H54 (cell line): ENCODE measurements around the gene LRAT.

Experiments
- DNase-seq: peaks from one replicate; pipeline ENCODE4 v3.0.0; 2011; ENCODE audit warnings: low spot score, mixed read lengths; ENCODE audit not compliant: insufficient read length
- FAIRE-seq: peaks from 3 replicates; lab custom pipeline; 2011; peaks lifted over from hg19 to GRCh38; lab: Jason Lieb, UNC
- POLR2A ChIP-seq: IDR thresholded peaks from 2 replicates; pipeline ENCODE4 v1.6.1; 2011; ENCODE audit warnings: low read depth, mild to moderate bottlenecking, low read length

LRAT gene

GRCh38 chr4:154738426-154738825 is 5.4 kb upstream of the LRAT start:
- DNase-seq: no peak
- FAIRE-seq: no peak
- no peak for TF ChIP-seq POLR2A

GRCh38 chr4:154739111-154739510 is 4.7 kb upstream of the LRAT start:
- DNase-seq (no peak), FAIRE-seq (no peak)
- TF ChIP-seq POLR2A: no peak

DNA sequence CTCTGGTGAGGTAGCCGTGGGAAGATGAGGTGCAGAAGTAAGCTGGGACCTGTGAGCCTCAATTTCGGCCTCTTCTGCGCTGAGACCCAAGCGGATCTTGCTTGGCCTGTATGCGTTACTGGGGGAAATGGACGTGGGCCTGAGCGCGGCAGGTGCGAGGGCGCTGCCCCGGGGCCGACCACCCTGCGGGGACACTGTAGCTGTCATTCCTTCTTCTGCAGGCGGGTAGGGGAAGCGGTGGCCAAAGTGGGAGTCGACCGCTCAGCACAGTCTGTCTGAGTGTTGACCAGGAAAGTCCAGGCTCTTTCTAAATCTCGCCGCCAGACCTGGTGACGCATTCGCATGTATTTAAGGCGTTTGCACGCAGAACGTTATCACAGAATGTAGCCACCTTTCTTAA is 3.3 kb upstream of the LRAT start:
- DNase-seq: no peak
- TF ChIP-seq POLR2A: no peak
- no peak for FAIRE-seq

DNA sequence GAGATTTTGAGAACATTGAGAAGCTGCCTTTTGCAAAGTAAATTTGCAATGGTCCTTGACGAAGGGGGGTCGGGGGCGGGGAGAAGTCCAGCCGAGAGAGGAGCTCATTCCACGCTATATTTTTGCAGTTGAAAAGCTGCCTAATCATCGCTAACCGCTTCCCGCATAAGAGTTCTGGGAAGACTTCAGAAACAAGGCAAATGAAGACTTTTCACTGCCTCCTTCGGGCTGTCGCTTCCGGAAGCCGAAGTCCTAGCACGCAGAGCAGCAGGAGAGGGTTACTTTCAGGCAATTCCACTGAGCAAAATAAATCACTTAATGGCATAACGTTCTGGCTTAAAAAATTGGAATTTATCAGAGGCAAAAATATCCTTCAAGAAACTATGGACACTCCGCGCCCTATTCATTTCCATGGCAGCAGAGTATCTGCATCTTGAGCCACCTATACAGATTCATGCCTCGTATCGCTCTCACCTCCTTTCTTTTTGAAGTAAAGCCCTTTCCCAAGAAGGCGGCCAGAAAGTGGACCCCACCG is 2.6 kb upstream of the LRAT start:
- DNase-seq (no peak), FAIRE-seq (no peak)
- no peak for TF ChIP-seq POLR2A

- DNase-seq: no peak
- no peak for FAIRE-seq
- TF ChIP-seq POLR2A: no peak
Observed at GRCh38 chr4:154741922-154742850, 1.6 kb upstream of the LRAT start.

- no peak for FAIRE-seq
- DNase-seq: no peak
- TF ChIP-seq POLR2A: no peak
Observed at GRCh38 chr4:154744341-154744926, 634 bp downstream of the LRAT start.

DNA sequence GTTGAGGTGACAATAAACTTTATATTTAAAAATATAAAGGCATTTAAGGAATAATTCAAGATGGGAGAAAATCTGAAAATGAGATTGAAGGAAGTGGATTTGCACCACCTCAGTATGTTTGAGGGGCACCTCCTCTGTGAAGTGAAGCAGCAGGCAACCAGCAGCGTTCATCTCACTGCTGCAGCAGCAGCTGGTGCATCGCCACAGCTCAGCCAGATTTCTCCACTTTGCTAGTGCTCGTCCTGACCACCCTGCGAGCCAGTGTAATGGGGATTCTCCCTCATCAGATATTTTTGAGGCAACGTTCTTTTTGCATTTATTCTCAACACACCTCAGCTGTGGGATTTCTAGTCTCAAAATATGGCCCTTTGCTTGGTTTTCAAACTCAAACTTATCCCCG is 13.9 kb downstream of the LRAT start:
- no peak for TF ChIP-seq POLR2A
- FAIRE-seq (no peak), DNase-seq (no peak)

GRCh38 chr4:154760895-154761294 is 17.1 kb downstream of the LRAT start:
- DNase-seq (no peak), FAIRE-seq (no peak)
- TF ChIP-seq POLR2A: no peak

GRCh38 chr4:154778264-154778663 is 34.5 kb downstream of the LRAT start:
- no peak for DNase-seq
- FAIRE-seq: no peak
- TF ChIP-seq POLR2A: no peak

DNA sequence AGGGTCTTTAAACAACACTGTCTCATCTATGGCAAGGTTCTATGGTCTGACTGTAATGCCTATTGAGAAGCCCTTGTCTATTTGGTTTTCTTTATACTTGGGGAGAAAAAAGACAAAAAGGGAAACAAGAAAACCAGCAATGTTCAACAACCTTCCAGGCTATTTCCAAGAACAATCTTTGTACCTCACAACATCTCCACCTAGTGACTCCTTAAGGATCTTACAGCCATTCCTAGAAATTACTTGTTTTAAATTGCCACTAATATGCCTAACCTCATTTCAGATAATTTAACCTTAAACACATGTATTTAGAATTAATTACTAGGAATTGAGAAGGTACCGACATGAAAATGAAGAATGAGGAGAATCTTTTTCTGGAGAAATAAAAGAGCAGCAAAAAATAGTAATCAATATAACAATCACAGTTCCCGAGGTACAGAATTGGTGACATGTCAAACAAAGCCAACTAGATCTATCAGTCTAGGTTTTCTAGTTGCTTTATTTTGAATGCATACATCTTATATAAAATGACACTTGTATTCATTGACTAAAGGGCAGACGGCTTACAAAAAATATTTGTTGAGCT is 35.7 kb downstream of the LRAT start:
- DNase-seq (no peak), FAIRE-seq (no peak)
- TF ChIP-seq POLR2A: no peak

- no peak for TF ChIP-seq POLR2A
- DNase-seq: no peak
- no peak for FAIRE-seq
Observed at GRCh38 chr4:154781126-154781982, 37.6 kb downstream of the LRAT start, which contains the start of gene RBM46. Gene RBM46, plus strand, starts transcription at chr4:154781272. Its CDS starts 15,481 bp downstream, at chr4:154796753.

DNA sequence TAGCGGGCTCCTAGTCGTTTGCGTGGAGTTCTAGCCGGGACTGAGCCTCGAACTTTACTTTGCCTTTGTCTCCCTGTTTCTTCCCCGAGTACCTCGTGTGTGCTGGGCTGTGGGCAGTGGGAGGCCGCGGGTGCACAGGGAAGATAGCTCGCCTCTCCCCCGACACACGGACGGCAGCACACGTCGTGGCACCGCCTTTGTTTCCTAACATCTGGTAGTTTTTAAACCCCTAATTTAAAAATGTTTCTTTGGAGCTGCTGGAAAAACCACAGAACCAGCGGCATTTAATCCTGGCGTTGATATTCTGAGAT is 38.1 kb downstream of the LRAT start:
- DNase-seq (no peak), FAIRE-seq (no peak)
- no peak for TF ChIP-seq POLR2A
